SK-N-MC (cell line): Measurements from ENCODE around the gene HOXB13.
A peak's percentile ranks its signal among the peaks of the same experiment; 100 is the strongest.
"Not testable (repeated sequence)": the region's sequence is repeated elsewhere in the genome, so short reads cannot be mapped to it uniquely, and the experiment has no call there.

Source experiments
- DNase-seq: peaks from one replicate; pipeline ENCODE4 v3.0.0-alpha.2; 2011; ENCODE audit warnings: low read depth, low spot score
- H3K27ac ChIP-seq: fragments of 200-600 bp; sonication (generic); 2 replicates; pipeline ENCODE4 v1.5.1; 2016; ENCODE audit warnings: mixed run types
- H3K36me3 ChIP-seq: fragments of 200-600 bp; sonication (generic); 2 replicates; pipeline ENCODE4 v1.6.1; 2017; ENCODE audit warnings: antibody characterized with exemption, low read length, mixed read lengths; ENCODE audit not compliant: insufficient read depth
- H3K4me3 ChIP-seq: fragments of 200-600 bp; sonication (generic); 2 replicates; pipeline ENCODE4 v1.5.1; 2016
- H3K9ac ChIP-seq: fragments of 200-600 bp; sonication (generic); 2 replicates; pipeline ENCODE4 v1.8.0; 2017; ENCODE audit warnings: mixed run types, mixed read lengths; ENCODE audit not compliant: insufficient read length
- H3K9me3 ChIP-seq: fragments of 200-600 bp; sonication (generic); 2 replicates; pipeline ENCODE4 v1.6.1; 2017; ENCODE audit warnings: low read depth, mild to moderate bottlenecking, antibody characterized with exemption, low read length, moderate library complexity, mixed read lengths
- EZH2 ChIP-seq: fragments of 200-600 bp; sonication (generic); IDR thresholded peaks from one replicate; pipeline ENCODE4 v1.6.1; 2017; ENCODE audit warnings: antibody characterized with exemption
- FOXP2 ChIP-seq: optimal IDR thresholded peaks from 2 replicates; pipeline ENCODE3; 2011; ENCODE audit warnings: mild to moderate bottlenecking, moderate library complexity; ENCODE audit not compliant: insufficient read depth; ENCODE audit errors: extremely low read length, control extremely low read depth
- POLR2AphosphoS5 ChIP-seq: IDR thresholded peaks from 2 replicates; pipeline ENCODE4 v1.6.1; 2012; ENCODE audit warnings: mild to moderate bottlenecking, low read depth, low read length, borderline replicate concordance

HOXB13 gene

DNA sequence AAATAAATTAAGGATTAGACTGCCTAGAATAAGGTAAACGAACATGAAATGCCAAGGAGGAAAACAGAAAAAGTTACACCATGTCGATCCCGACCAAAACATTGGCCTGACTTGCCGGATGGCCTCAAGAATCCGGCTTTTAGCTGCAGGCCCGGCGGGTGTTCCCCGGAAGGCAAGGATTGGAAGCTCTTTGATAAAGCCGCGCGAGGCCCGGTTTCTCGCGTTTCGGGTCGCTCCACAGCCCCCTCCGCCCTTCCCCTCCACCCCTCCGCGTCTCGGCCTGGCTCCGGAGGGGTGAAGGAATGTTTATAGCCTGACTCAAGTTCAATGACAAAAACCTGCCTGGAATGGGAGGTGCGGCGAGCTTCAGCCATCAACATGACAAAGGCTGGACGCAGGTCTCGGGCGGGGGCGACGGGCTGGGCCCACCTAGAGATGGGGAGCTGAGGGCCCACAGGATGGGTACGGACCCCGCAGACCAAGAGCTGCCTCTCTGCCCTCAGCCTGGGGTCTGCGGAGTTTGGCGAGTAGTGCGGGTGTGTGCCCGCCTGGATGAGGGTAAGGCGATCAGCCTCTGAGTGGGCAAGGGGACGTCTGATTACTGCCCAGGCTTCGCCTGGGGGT is 8.8 kb downstream of the HOXB13 start:
- Histone ChIP-seq H3K27ac (peak overlapping the region; percentile 100), H3K9ac (peak overlapping the region; percentile 99), H3K9me3 (no peaks in the 10 kb centered on the region), H3K4me3 (peak overlapping the region; percentile 80), H3K36me3 (peaks cover 9% of the 10 kb centered on the region)
- DNase-seq: no peak
- TF ChIP-seq EZH2 (no peak), FOXP2 (no peak), POLR2AphosphoS5 (no peak; the same call in 1 of the 2 replicates)

DNA sequence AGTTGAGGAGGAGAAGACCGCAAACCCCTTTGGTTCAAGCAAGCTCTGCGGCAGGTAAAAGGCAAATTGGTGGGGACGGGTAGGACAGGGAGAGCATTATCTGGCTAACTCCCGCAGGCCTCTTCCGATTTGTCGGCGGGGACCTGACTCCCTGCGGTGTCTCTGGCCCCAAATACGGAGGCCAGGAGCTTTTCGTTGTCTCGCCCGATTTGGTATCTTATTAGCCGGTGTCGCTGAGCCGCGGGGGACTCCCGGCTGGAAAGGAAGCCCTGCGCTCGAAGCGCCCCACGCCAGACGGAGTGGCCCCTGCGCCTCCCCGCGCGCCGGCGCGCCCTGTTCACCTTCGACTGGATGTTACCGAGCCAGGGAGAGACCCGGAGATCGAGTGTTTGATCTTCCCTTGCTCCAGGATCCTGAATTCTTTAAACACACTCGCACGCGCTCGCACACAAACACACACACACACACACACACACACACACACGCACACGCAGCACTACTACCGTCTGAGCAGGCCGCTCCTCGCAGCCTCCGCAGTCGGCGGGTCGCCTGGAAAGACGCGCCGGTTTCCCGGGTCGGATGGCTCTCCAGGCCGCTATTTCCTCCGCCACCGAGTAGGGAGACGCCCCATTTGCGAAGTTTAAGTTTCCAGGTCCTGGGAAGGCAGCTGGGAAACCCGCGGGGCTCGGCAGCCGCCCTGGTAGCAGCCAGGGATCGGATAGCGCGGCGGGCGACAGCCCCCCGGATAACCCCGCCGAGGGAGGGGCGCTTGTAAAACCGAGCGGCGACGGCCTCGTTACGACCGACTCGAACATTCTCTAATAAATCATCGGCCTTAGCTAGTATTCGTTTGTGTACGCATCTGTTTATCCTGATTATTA is 9.5 kb downstream of the HOXB13 start:
- Histone ChIP-seq H3K4me3 (peak overlapping the region; percentile 80), H3K36me3 (peaks cover 9% of the 10 kb centered on the region), H3K9me3 (no peaks in the 10 kb centered on the region), H3K27ac (peak overlapping the region; percentile 100), H3K9ac (peak overlapping the region; percentile 99)
- no peak for TF ChIP-seq FOXP2
- peak; percentile 44 for TF ChIP-seq POLR2AphosphoS5
- TF ChIP-seq EZH2: no peak
- no peak for DNase-seq

DNA sequence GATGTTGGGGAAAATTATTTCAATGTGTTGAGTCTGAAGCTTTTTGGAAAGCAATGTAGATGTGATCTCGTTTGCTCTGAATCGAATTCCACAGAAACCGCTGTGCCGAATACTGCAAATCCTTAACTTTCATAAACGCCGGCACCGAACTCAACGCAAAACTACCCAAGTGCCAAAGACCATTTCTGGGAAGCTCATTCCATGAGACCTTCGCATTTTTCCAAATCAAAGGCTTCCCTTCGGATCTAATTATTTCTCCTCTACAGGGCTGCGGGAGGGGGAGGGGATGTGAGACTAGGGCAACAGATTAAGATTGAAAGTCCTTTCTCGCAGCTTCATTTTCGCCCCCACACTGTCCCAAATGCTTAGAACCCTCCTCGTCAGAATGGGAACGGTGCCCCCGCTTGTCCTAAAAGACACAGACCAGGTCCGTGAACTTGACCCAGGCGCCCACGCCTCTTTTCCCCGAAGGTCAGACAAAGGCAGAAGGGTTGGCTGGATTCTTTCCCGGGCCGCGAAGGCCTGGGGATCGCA is 10.3 kb downstream of the HOXB13 start:
- no peaks in the 10 kb centered on the region for H3K9me3 ChIP-seq
- H3K36me3 ChIP-seq: peaks cover 9% of the 10 kb centered on the region
- peak overlapping the region; percentile 100 for H3K27ac ChIP-seq
- peak overlapping the region; percentile 99 for H3K9ac ChIP-seq
- peak; percentile 89 for DNase-seq
- TF ChIP-seq POLR2AphosphoS5: peak; percentile 59
- TF ChIP-seq FOXP2: no peak
- TF ChIP-seq EZH2: no peak
- peak overlapping the region; percentile 80 for H3K4me3 ChIP-seq

DNA sequence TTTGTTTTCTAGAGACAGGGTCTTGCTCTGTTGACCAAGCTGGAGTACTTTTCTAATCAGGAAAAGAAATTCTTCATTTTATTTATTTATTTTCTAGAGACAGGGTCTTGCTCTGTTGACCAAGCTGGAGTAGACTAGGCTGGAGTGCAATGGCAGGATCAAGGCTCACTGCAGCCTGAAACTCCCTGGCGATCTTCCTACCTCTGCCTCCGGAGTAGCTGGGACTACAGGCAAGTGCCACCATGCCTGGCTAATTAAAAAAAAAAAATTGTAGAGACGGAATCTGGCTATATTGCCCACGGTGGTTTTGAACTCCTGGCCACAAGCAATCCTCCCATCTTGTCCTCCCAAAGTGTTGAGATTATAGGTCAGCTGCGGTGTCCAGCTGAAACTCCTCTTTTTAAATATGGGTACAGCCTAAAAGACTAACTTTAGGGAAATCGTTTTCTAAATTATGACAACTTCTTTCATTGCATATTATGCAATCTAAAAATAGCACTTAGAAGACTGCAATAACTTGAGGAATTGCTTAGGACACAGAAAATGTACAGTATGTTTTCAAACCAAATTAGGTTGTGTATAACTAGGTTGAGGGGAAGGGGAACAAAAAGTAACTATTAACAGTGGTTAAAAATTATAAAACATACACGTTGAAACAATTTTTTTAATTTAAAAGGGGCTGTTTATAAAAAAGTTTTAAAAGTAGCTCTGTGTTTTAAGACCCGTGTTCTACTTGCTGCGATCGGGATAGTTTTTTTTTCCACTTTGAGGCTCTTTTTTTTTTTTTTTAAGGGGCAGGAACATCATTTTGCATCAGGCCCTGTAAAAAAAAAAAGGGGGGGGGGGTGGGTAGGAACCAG is 11.0 kb downstream of the HOXB13 start:
- H3K4me3 ChIP-seq: peak overlapping the region; percentile 80
- no peak for DNase-seq
- no peak for TF ChIP-seq POLR2AphosphoS5
- TF ChIP-seq FOXP2: no peak
- no peak for TF ChIP-seq EZH2
- no peaks in the 10 kb centered on the region for H3K9me3 ChIP-seq
- H3K27ac ChIP-seq: peak overlapping the region; percentile 100
- H3K36me3 ChIP-seq: peaks cover 9% of the 10 kb centered on the region
- H3K9ac ChIP-seq: peak overlapping the region; percentile 99

DNA sequence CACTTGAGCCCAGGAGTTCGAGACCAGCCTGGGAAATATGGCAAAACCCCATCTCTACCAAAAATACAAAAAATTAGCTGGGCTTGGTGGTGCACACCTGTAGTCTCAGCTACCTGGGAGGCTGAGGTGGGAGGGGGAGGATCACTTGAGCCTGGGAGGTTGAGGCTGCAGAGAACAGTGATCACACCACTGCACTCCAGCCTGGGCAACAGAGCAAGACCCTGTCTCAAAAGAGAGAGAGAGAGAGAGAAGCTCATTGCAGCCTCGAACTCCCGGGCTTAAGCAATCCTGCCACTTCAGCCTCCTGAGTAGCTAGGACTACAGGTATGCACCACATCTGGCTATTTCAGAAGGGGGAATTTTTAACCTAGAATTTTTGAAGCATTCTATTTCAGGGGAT is 12.0 kb downstream of the HOXB13 start:
- H3K27ac ChIP-seq: peak overlapping the region; percentile 100
- H3K36me3 ChIP-seq, DNase-seq, H3K9me3 ChIP-seq: not testable (repeated sequence)
- H3K4me3 ChIP-seq: peak overlapping the region; percentile 37
- peak overlapping the region; percentile 99 for H3K9ac ChIP-seq

DNA sequence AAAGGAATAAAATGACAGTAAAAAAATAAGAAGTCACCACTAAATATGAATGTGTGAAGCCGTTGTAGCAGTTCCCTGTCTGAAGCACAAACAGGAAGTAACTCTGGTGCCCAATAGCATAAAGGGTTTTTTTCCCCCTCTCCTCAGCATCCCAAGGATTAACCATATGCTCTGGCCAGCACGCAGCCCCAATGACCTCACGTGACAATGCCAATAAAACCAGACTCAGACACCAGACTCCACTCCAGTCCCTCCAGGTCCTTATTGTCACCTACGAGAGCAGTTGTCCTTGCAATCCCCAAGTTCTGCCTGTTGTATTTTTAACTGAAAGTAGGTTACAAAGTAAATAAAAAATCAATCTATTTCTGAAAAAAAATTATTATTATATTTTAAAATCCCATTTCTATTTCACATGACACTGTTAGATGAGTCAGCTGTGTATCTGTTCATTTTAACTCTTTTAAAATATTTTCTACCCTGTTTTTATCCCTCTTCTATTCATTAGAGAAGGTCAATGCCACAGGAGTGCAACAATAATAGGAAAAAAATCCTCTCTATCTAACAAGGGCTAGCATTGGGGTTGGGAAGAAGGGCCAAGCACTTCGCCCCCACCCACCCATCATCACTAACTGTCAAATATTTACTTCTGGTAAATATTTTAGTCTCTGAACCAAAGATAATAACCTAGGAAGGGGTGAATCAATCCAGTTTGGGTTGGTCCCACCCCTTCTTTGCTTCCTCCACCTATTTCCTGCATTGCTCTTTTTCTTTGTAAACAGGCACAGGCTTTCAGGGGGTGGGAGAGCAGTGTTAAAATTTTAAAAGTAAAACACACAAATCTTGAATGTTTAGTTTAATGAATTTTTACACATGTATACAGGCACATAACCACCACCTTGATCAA is 12.8 kb downstream of the HOXB13 start:
- H3K36me3 ChIP-seq: peaks cover 5% of the 10 kb centered on the region
- peak; percentile 21 for TF ChIP-seq FOXP2
- no peak for TF ChIP-seq POLR2AphosphoS5
- H3K27ac ChIP-seq: peak overlapping the region; percentile 100
- H3K4me3 ChIP-seq: peak overlapping the region; percentile 33
- peak overlapping the region; percentile 48 for H3K9ac ChIP-seq
- H3K9me3 ChIP-seq: no peaks in the 10 kb centered on the region
- no peak for DNase-seq

DNA sequence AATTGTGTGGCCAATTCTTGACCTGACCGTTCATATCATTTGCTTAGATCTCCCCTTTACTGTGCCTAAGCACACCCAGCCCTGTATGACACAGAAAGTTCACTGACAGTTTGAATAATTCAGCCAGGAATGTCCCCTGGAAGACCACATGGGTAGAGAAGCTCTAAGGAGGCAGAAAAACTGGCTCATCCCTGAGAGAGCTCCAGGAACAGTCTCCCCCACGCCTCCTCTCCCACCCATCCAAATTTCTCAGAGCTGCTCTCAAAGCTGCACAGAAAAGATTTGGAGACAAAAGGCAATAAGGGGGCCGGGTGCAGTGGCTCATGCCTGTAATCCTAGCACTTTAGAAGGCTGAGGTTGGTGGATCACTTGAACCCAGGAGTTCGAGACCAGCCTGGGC is 17.4 kb downstream of the HOXB13 start:
- peak overlapping the region; percentile 57; the same call in 1 of the 2 replicates for H3K27ac ChIP-seq
- no peaks in the 10 kb centered on the region for H3K36me3 ChIP-seq
- no peak overlapping the region for H3K4me3 ChIP-seq
- TF ChIP-seq FOXP2: no peak
- no peak for DNase-seq
- no peaks in the 10 kb centered on the region for H3K9me3 ChIP-seq
- no peak overlapping the region for H3K9ac ChIP-seq
